Keratinocyte (primary cell): ENCODE measurements around the gene PNMA6E. TPM values are rescaled to one million over a fixed set of nuclear protein-coding genes. Genes with fewer than 3 reads are reported as not detected.

Source experiments
- DNase-seq: peaks from one replicate; pipeline ENCODE4 v3.0.0-alpha.2; 2011; ENCODE audit warnings: low read depth, missing footprints, low spot score
- FAIRE-seq: peaks from 2 replicates; lab custom pipeline; 2011; peaks lifted over from hg19 to GRCh38; lab: Jason Lieb, UNC
- H2AFZ ChIP-seq: 2 replicates; pipeline ENCODE4 v1.6.0; 2012; ENCODE audit warnings: low read length, control low read depth, inconsistent platforms; ENCODE audit not compliant: control insufficient read depth
- H3K27ac ChIP-seq: 2 replicates; pipeline ENCODE4 v1.5.1; 2011; ENCODE audit warnings: low read length; ENCODE audit not compliant: control insufficient read depth, insufficient read depth
- H3K27me3 ChIP-seq: 3 replicates; pipeline ENCODE4 v1.6.0; 2011; ENCODE audit warnings: low read length; ENCODE audit not compliant: control insufficient read depth, insufficient read depth; ENCODE audit errors: extremely low read depth
- H3K36me3 ChIP-seq, 2 experiments: 2 replicates in 1 of 2; 3 replicates in 1 of 2; pipeline ENCODE4 v1.5.1; 2011; ENCODE audit warnings: low read length in 2 of 2, mild to moderate bottlenecking in 1 of 2; ENCODE audit not compliant: control insufficient read depth in 2 of 2, insufficient read depth in 2 of 2; ENCODE audit errors: extremely low read depth in 1 of 2
- H3K4me1 ChIP-seq: 3 replicates; pipeline ENCODE4 v1.5.1; 2011; ENCODE audit warnings: low read length; ENCODE audit not compliant: control insufficient read depth, insufficient read depth; ENCODE audit errors: extremely low read depth
- H3K4me2 ChIP-seq: 3 replicates; pipeline ENCODE4 v1.6.0; 2011; ENCODE audit warnings: low read depth, low read length; ENCODE audit not compliant: control insufficient read depth, insufficient read depth; ENCODE audit errors: extremely low read depth
- H3K4me3 ChIP-seq, 3 experiments: fragments of 200-600 bp in 1 of 3; sonication (generic) in 1 of 3; 2 replicates in 2 of 3; 3 replicates in 1 of 3; pipeline ENCODE4 v1.5.1; 2011 to 2016; ENCODE audit warnings: low read length in 3 of 3, mild to moderate bottlenecking in 3 of 3, control low read depth in 2 of 3, inconsistent platforms in 1 of 3, low read depth in 1 of 3, mixed read lengths in 1 of 3, mixed run types in 1 of 3, moderate library complexity in 1 of 3; ENCODE audit not compliant: control insufficient read depth in 2 of 3, insufficient read depth in 2 of 3; ENCODE audit errors: extremely low read depth in 1 of 3
- H3K79me2 ChIP-seq: 2 replicates; pipeline ENCODE4 v1.6.0; 2012; ENCODE audit warnings: low read length; ENCODE audit not compliant: control insufficient read depth, insufficient read depth
- H3K9ac ChIP-seq: 3 replicates; pipeline ENCODE4 v1.6.0; 2011; ENCODE audit warnings: low read length; ENCODE audit not compliant: control insufficient read depth, insufficient read depth; ENCODE audit errors: extremely low read depth
- H3K9me1 ChIP-seq: 3 replicates; pipeline ENCODE4 v1.6.0; 2011; ENCODE audit warnings: low read length; ENCODE audit not compliant: control insufficient read depth, insufficient read depth; ENCODE audit errors: extremely low read depth
- H3K9me3 ChIP-seq: 2 replicates; pipeline ENCODE4 v1.5.1; 2012; ENCODE audit warnings: low read depth, low read length; ENCODE audit not compliant: control insufficient read depth
- H4K20me1 ChIP-seq: 3 replicates; pipeline ENCODE4 v1.6.0; 2011; ENCODE audit warnings: low read length; ENCODE audit not compliant: control insufficient read depth, insufficient read depth; ENCODE audit errors: extremely low read depth
- EZH2 ChIP-seq: IDR thresholded peaks from one replicate; pipeline ENCODE4 v1.6.1; 2012; ENCODE audit warnings: inconsistent platforms, mild to moderate bottlenecking, low read length, moderate library complexity
- dilution Hi-C: fragments of 300-500 bp; cut with MboI; formaldehyde crosslinking; loops from one replicate; pipeline ENCODE4 v1.7.0; 2020; ENCODE audit warnings: low sequenced_read_pairs; ENCODE audit not compliant: extremely low pct_ligation_motif_present
- polyA plus RNA-seq, 5 experiments: library from polyadenylated mRNA; depleted of rRNA in 3 of 5; stranded (reverse) in 3 of 5; stranded (forward) in 1 of 5; unstranded in 1 of 5; fragments of >200 nt; gene quantifications; 1 replicate in 1 of 5; 2 replicates in 3 of 5; 3 replicates in 1 of 5; pipeline versions ENCODE4 v1.2.1 to v1.2.3, GENCODE V29; 2011 to 2012; ENCODE audit warnings: missing spikeins in 2 of 5, low read depth in 1 of 5, low replicate concordance in 1 of 5
- TF ChIP-seq, protein P1 (sequence below), 3 experiments: IDR thresholded peaks in 1 of 3; conservative IDR thresholded peaks in 1 of 3; optimal IDR thresholded peaks in 1 of 3; 2 replicates in 2 of 3; 3 replicates in 1 of 3; pipeline versions ENCODE3 to v1.5.1; 2011; ENCODE audit warnings: low read length in 3 of 3, mild to moderate bottlenecking in 3 of 3, moderate library complexity in 2 of 3, control low read depth in 1 of 3, inconsistent platforms in 1 of 3; ENCODE audit not compliant: insufficient read depth in 2 of 3; ENCODE audit errors: extremely low read depth in 1 of 3

The PNMA6E gene
- polyA plus RNA-seq, 1 donor (not counting 4 experiments of a cell fraction or from before 2014, with no cell fraction given): not detected

DNA sequence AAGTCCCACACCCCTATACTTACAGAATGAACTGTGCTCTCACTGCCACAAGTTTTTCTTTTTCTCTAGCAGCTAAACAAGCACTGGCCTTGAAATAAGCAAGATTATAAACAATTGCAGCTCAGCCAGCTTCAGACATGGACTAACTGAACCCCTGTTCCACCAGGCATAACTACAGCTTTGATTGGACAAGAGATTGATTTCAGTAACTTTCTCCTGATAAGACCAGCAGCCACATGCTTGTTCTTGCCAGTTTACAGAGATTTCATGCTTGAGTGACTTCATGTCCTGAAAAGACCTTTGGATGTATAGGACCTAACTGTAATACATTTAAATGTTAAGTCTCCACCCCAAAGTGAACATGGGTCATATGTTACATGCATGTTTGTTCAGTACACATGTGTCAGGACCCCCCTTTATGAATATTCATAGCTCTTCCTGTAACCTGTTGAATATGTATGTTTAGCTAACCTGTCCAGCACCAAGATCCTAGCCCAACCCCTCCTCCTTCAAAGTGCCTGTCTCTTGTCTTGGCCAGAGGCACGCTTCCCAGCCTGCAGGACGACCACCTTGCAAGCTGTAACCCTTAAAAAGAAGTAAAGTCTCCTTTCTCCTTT lies 39.3 kb downstream of the PNMA6E start:
- TF ChIP-seq EZH2: no peak
- TF ChIP-seq, protein P1, sequence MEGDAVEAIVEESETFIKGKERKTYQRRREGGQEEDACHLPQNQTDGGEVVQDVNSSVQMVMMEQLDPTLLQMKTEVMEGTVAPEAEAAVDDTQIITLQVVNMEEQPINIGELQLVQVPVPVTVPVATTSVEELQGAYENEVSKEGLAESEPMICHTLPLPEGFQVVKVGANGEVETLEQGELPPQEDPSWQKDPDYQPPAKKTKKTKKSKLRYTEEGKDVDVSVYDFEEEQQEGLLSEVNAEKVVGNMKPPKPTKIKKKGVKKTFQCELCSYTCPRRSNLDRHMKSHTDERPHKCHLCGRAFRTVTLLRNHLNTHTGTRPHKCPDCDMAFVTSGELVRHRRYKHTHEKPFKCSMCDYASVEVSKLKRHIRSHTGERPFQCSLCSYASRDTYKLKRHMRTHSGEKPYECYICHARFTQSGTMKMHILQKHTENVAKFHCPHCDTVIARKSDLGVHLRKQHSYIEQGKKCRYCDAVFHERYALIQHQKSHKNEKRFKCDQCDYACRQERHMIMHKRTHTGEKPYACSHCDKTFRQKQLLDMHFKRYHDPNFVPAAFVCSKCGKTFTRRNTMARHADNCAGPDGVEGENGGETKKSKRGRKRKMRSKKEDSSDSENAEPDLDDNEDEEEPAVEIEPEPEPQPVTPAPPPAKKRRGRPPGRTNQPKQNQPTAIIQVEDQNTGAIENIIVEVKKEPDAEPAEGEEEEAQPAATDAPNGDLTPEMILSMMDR (optimal IDR thresholded peaks at IDR 0.05 in 1 of 3, IDR thresholded peaks at IDR 0.05 in 1 of 3, conservative IDR thresholded peaks at IDR 0.05 in 1 of 3; ENCODE audit: extremely low read depth in 1 of 3, insufficient read depth in 2 of 3, low read length in 3 of 3): no peak
- Histone ChIP-seq H3K9me1 (no peaks in the 10 kb centered on the region), H3K9me3 (no peaks in the 10 kb centered on the region), H3K79me2 (no peaks in the 10 kb centered on the region), H3K4me1 (no peaks in the 10 kb centered on the region), H3K36me3 (no peaks in the 10 kb centered on the region), H3K4me2 (no peak overlapping the region), H3K4me3 (no peak overlapping the region), H3K9ac (no peak overlapping the region), H3K27me3 (no peaks in the 10 kb centered on the region), H2AFZ (no peak overlapping the region), H3K27ac (no peak overlapping the region), H4K20me1 (no peaks in the 10 kb centered on the region)
- DNase-seq: no peak
- no peak for FAIRE-seq
- dilution Hi-C loops: no loop called here

DNA sequence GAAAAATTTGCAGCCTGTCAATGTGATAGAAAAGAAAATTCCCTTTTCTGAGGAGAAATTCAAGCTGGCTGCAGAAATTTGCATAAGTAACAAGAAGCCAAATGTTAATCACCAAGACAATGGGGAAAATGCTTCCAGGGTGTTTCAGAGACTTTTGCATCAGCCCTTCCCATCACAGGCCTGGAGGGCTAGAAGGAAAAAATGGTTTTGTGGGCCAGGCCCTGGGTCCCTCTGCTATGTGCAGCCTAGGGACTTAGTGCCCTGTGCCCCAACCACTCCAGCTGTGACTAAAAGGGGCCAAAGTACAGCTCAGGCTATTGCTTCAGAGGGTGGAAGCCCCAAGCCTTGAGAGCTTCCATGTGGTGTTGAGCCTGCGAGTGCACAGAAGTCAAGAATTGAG lies 43.3 kb downstream of the PNMA6E start:
- H3K4me2 ChIP-seq: no peak overlapping the region

More for the DNA sequence above, 43.3 kb downstream of the PNMA6E start:
- no peaks in the 10 kb centered on the region for H4K20me1 ChIP-seq
- no peak overlapping the region for H3K4me3 ChIP-seq
- H2AFZ ChIP-seq: no peak overlapping the region
- no peaks in the 10 kb centered on the region for H3K27me3 ChIP-seq
- no peaks in the 10 kb centered on the region for H3K9me1 ChIP-seq
- H3K36me3 ChIP-seq: no peaks in the 10 kb centered on the region
- H3K4me1 ChIP-seq: no peaks in the 10 kb centered on the region
- DNase-seq (no peak), FAIRE-seq (no peak)
- no peak overlapping the region for H3K27ac ChIP-seq
- dilution Hi-C loops: no loop called here
- H3K9me3 ChIP-seq: peaks cover 2% of the 10 kb centered on the region
- no peak for TF ChIP-seq EZH2
- TF ChIP-seq, protein P1 (optimal IDR thresholded peaks at IDR 0.05 in 1 of 3, IDR thresholded peaks at IDR 0.05 in 1 of 3, conservative IDR thresholded peaks at IDR 0.05 in 1 of 3; ENCODE audit: extremely low read depth in 1 of 3, insufficient read depth in 2 of 3, low read length in 3 of 3): no peak
- no peaks in the 10 kb centered on the region for H3K79me2 ChIP-seq
- no peak overlapping the region for H3K9ac ChIP-seq
